Fibroblast of skin of scalp (primary cell): ENCODE data around the gene EFNA5.
A peak's percentile ranks its signal among the peaks of the same experiment; 100 is the strongest.

ENCODE experiments used
- DNase-seq: peaks from one replicate; pipeline ENCODE4 v3.0.0-alpha.2; 2013

EFNA5 gene

GRCh38 chr5:107636555-107636954 is 34.2 kb downstream of the EFNA5 start:
- no peak for DNase-seq

DNA sequence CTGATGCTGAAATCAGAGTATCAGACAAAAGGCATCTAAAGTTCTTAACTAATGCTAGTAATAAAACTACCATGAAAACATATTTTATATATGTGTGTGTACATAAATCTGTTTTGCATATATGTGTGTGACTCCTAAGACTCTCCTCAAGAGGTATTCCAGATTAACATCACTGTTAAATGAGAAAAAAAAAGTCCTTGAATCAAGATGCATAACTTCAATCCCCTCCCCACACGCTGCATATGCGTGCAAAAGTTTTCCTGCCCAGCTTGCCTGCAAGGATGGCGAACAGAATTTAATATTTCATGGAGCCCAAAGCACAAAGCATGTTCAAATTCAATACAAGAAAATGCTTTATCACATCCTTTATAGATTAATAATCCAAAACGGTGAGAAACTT is 34.7 kb downstream of the EFNA5 start:
- DNase-seq, result no peak

DNA sequence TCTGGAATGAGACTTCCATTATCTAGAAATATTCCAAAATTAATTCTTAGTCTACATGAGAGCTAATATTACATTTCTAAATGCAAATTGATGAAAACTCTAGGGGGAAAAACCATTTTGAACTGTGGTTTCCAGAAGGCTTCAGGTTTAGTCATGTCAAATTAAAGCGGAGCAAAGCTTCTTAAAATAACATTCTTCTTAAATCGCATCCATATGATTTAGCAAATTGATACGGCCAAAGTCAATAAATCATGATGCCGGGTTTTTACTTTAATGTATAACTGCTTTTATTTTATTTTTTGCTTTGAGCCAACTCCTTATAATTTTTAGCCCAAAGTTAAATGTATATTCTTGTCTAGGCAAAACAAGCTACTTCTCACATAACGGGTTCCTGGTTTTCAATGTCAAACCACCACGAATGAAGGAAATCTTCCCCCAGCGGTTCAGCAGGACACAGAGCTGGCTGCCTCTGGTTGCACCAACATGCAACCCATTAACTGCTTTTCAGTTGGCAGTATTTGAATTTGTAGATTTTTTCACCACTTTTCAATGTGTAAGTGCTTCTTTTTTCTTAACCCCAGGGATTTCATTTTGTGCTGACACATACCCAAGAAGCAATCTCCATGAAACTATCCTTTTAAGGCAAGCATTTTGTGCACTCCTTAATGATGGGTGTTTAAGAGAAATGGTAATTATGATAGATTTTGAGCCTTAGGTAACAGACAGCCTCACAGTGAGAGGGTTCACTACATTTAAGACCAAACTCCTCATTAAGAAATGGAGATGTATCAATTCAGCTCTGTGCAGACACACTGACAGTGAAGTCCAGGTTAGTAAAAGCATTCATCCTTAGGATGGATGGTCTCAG is 35.5 kb downstream of the EFNA5 start:
- peak; percentile 66 for DNase-seq

DNA sequence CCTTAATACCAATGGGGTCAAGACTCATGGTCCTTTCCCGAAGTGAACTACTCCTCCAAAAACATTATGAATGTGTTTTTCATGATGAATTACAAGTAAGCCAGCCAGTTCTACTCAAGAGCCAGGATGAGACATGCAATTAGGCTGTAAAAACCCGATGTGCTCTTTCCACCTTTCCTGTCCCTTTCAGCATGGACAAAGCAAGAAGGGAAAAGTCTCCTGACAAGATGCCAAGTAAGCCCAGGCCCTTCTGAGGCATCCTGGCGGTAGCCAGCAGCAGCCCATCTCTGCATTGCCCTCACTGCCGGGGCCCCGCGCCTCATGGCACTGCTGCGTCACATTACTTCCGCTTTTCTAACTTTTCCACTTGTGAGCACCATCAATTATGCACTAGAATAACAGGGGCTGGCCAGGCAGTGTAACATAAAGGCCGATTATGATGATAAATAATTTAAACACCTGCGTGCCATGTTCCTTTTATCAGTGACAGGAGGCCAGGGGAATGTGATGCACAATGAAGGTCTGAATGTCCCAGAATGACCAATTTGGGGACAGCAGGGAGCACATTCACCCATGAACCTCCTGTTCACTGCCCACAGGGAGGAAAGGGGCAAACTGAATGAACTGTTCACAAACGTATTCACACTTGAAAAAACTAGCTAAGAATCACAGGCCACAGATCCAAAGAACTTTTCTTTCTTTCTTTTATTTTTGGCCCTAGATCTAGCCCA is 37.4 kb downstream of the EFNA5 start:
- peak; percentile 69 for DNase-seq

- no peak for DNase-seq
Observed at GRCh38 chr5:107631805-107632362, 38.9 kb downstream of the EFNA5 start.

- no peak for DNase-seq
Observed at GRCh38 chr5:107630184-107630583, 40.6 kb downstream of the EFNA5 start.

DNA sequence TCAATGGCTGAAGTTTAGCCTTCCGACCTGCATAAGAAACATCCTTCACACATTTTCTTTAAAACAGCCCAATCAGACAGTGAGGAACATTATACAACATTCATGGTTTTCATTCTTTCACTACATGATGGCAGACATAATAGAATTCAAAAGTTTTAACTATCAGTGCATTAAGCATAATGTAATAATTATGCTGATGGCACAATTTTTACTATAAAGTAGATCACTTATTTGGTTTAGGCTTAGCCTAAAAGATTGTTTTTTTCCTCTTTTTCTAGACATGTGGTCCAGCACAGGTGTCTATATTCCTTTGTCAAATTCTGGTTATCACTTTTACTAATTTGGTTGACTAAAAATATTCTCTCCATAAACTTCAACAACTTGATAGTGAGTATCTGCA is 46.5 kb downstream of the EFNA5 start:
- no peak for DNase-seq

DNA sequence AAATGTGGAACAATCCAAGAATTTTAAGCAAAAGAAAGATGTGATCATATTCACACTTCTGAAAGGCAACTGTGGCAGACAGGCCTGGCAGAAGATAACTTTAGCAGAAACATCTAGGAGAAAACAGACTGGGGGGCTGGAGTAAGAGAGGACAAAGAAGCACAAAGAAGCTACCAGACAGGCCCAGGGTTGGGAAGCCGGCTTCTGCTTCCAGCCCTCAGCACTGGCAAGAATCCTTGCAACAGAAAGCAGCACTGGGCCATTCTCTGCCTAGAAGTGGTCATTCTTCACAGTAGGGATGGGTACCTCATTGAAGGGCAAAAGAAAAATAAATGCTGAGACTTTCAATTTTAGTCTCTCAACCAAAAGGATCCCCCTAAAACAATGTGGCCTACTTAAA is 49.6 kb downstream of the EFNA5 start:
- no peak for DNase-seq

DNA sequence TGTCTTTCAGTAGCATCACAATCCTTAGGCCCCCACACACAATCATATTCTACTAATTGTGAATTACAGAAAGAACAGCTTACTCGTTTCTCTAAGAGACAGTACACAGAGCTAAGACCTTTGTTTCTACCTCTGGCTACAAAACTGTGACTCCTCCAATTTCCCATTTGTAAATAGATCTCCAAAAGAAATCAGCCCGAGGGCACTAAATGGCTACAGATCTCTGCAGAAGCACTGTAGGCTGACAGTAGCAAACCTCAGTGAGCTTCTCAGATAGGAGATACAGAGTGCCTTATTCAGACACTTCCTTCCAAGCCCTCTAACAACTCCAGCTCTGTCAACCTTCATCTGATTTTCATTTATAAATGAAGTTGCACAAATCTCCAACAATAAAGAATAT is 51.0 kb downstream of the EFNA5 start:
- no peak for DNase-seq

- no peak for DNase-seq
Observed at GRCh38 chr5:107618242-107618641, 52.5 kb downstream of the EFNA5 start.

DNA sequence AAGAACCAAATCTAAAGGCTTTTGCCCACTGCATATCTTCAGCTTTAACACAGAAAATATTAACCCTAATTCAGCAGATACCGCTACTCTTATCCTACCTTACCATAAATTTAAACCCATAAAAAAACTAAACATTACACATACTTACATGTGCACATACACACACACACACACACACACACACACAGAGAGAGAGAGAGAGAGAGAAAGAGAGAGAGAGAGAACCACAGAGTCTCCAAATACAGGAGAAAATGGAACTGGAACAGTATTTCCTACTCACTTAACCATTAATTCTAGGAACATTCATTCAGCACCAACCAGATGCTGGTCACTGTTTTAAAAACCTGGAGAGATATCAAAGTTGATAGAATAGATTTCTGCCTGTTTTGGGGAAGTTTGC is 53.7 kb downstream of the EFNA5 start:
- DNase-seq, result no peak

- DNase-seq, result no peak
Observed at GRCh38 chr5:107616213-107616612, 54.5 kb downstream of the EFNA5 start.

- DNase-seq, result no peak
Observed at GRCh38 chr5:107615299-107615817, 55.4 kb downstream of the EFNA5 start.

- DNase-seq, result no peak
Observed at GRCh38 chr5:107612541-107612940, 58.2 kb downstream of the EFNA5 start.

- peak; percentile 38 for DNase-seq
Observed at GRCh38 chr5:107610798-107611197, 59.9 kb downstream of the EFNA5 start.

GRCh38 chr5:107607671-107608345 is 62.9 kb downstream of the EFNA5 start:
- DNase-seq, result peak; percentile 18

- DNase-seq, result no peak
Observed at GRCh38 chr5:107607196-107607595, 63.5 kb downstream of the EFNA5 start.

DNA sequence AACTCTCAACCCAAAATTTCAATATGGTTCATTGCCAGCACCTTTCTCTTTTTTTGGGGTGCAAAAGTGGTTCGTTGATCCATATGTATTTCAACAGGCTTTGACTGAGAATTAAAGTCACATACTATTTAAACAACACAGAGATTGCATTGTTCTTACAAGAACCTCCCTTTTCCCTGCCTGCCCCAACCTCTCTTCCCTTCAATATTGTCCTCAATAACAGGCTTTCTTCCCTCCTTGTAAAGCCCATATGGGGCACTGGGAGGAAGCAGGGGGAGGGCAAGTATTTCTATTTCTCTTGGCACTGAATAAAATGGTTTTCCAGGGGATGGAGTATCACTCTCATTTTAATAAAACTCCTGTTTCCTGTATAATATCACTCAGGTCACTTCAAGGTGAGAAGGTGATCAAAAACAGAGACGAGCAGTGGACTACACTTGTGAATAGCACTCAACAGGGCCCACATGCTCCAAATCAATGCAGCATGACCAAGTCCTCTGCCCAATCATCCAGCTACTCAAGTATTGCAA is 65.1 kb downstream of the EFNA5 start:
- DNase-seq, result no peak

GRCh38 chr5:107604990-107605389 is 65.7 kb downstream of the EFNA5 start:
- peak; percentile 76 for DNase-seq

DNA sequence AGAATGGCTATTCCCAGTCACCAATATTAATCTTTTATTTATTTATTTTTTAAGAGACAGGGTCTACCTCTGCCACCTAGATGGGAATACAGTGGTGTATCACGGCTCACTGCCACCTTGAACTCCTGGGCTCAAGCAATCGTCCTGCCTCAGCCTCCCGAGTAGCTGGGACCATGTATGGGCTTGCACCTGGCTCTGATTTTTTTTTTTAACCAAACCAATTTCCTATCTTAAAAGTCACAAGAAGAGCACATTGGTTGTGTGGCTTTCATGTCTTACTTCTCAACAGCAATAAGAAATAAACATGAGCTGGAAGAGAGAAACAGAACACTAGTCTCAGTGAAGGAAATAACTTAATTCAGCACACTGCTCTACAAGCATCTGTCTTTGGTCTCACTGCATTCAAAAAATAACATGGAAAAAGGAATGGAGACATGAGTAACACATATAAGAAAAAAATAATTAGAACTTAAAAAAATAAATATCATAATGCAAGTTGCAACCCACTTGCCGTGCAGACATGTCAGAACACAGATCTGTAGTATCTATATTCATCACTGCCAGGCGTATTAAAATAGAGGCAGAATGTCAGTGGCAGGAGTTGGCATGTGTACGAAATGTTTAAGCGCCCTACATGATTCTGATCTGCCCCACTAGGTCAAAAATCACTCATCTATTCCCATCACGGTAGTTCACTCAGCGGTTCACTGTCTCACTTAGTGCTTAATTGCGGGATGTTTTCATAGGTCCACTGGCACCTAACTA is 66.4 kb downstream of the EFNA5 start:
- no peak for DNase-seq

DNA sequence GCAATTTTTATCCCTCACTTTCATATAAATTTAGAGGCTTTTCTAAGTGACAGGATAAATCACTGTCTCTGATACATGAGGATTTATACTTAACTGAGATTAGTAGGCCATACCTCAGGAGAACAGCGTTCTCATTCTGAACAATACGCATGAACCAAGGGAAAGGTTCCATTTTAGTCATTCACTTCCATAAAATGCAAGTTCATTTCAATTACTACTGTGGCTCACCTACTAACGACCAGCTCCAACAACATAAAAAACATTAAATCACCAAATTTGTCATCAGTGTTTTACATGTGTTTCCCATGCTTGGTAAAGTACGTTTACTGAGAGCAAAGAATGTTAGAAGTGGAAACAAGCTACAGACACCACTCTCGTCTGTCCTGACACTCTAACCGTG is 67.4 kb downstream of the EFNA5 start:
- DNase-seq, result no peak

DNA sequence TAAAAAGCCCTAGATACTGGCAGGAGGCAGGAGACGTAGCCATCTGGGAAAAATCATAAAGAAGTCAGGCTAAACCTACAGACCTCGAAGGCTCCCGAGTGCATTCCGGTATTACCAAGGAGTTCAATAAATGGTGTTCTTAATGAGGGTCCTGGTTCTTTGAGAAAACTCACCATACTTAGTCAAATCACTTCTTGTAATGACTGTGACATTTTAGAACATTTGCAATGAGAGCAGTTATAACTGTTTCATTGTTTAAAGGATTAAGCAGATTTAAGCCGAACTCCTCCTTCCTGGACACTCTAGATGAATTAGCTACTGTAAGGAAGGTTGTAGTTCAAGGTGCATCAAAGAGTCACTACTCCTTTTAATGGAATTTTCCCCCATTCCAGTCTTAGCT is 67.8 kb downstream of the EFNA5 start:
- no peak for DNase-seq
